H1 (cell line): Measurements from ENCODE around the gene DMXL2. TPM values are rescaled to one million over a fixed set of nuclear protein-coding genes. Genes with fewer than 3 reads are reported as not detected.

Experiments used
- CTCF ChIA-PET: fragments of 300-600 bp; sonication (Branson Sonifier 250); formaldehyde crosslinking; loops from one replicate; lab custom pipeline; 2021; ENCODE audit not compliant: partially characterized antibody; lab: Charles Lee
- POLR2A ChIA-PET: fragments of 300-600 bp; sonication (Branson Sonifier 250); formaldehyde crosslinking; loops from one replicate; lab custom pipeline; 2021; ENCODE audit warnings: inconsistent platforms; ENCODE audit not compliant: partially characterized antibody; lab: Charles Lee
- DNase-seq, 2 experiments: peaks; one replicate each; pipeline versions ENCODE4 v3.0.0 to v3.0.0-alpha.2; 2010 to 2022; ENCODE audit warnings: low spot score in 2 of 2, low read depth in 1 of 2, mixed read lengths in 1 of 2
- FAIRE-seq: peaks from 2 replicates; lab custom pipeline; 2011; peaks lifted over from hg19 to GRCh38; lab: Jason Lieb, UNC
- H2AFZ ChIP-seq: 2 replicates; pipeline ENCODE4 v1.8.1; 2012; ENCODE audit warnings: low read length, inconsistent platforms
- H2AK5ac ChIP-seq: 2 replicates; pipeline ENCODE4 v1.6.1; 2013; ENCODE audit warnings: low read depth, low read length
- H2BK120ac ChIP-seq: replicated peaks from 2 replicates; pipeline ENCODE3; 2013; ENCODE audit warnings: low read depth, low read length, inconsistent platforms
- H2BK12ac ChIP-seq: 2 replicates; pipeline ENCODE4 v1.6.1; 2013; ENCODE audit warnings: low read depth, low read length
- H2BK15ac ChIP-seq: 2 replicates; pipeline ENCODE4 v1.6.1; 2013; ENCODE audit warnings: low read length
- H2BK20ac ChIP-seq: 2 replicates; pipeline ENCODE4 v1.6.1; 2013; ENCODE audit warnings: low read length
- H2BK5ac ChIP-seq: 2 replicates; pipeline ENCODE4 v1.6.1; 2013; ENCODE audit warnings: low read depth, low read length
- H3K14ac ChIP-seq: 2 replicates; pipeline ENCODE4 v1.6.1; 2013; ENCODE audit warnings: inconsistent platforms; ENCODE audit not compliant: insufficient read length
- H3K18ac ChIP-seq: 2 replicates; pipeline ENCODE4 v1.6.1; 2013; ENCODE audit warnings: low read length; ENCODE audit errors: extremely low read depth
- H3K23ac ChIP-seq: 2 replicates; pipeline ENCODE4 v1.6.1; 2013; ENCODE audit warnings: inconsistent platforms; ENCODE audit not compliant: insufficient read length
- H3K23me2 ChIP-seq: 2 replicates; pipeline ENCODE4 v1.6.1; 2013; ENCODE audit warnings: low read depth, low read length
- H3K27ac ChIP-seq: 2 replicates; pipeline ENCODE4 v1.6.1; 2011; ENCODE audit warnings: low read depth, low read length, inconsistent platforms
- H3K27me3 ChIP-seq, 4 experiments: replicated peaks in 1 of 4; 1 replicate in 1 of 4; 2 replicates in 3 of 4; pipeline versions ENCODE4 v1.6.1 to v1.8.1; 2011 to 2013; ENCODE audit warnings: low read length in 3 of 4, mild to moderate bottlenecking in 3 of 4, inconsistent platforms in 2 of 4, mixed read lengths in 2 of 4, moderate library complexity in 1 of 4; ENCODE audit not compliant: control insufficient read depth in 3 of 4, insufficient read depth in 3 of 4; ENCODE audit errors: extremely low read depth in 1 of 4
- H3K36me3 ChIP-seq, 4 experiments: 2 replicates each; pipeline versions ENCODE4 v1.6.1 to v1.8.1; 2011 to 2013; ENCODE audit warnings: mild to moderate bottlenecking in 4 of 4, low read length in 3 of 4, moderate library complexity in 2 of 4, control low read depth in 1 of 4, inconsistent platforms in 1 of 4; ENCODE audit not compliant: insufficient read depth in 4 of 4, control insufficient read depth in 2 of 4
- H3K4ac ChIP-seq: replicated peaks from 2 replicates; pipeline ENCODE3; 2013; ENCODE audit warnings: low read length, low read depth, mixed read lengths, inconsistent platforms; ENCODE audit not compliant: insufficient read length
- H3K4me1 ChIP-seq, 4 experiments: replicated peaks in 1 of 4; 1 replicate in 1 of 4; 2 replicates in 3 of 4; pipeline versions ENCODE4 v1.6.1 to v1.8.1; 2011 to 2013; ENCODE audit warnings: low read length in 3 of 4, inconsistent platforms in 2 of 4, mixed read lengths in 1 of 4; ENCODE audit not compliant: insufficient read depth in 4 of 4, control insufficient read depth in 3 of 4
- H3K4me2 ChIP-seq, 2 experiments: 2 replicates each; pipeline versions ENCODE4 v1.6.1 to v1.8.1; 2011 to 2013; ENCODE audit warnings: low read depth in 2 of 2, low read length in 2 of 2, control low read depth in 1 of 2, inconsistent platforms in 1 of 2, mild to moderate bottlenecking in 1 of 2; ENCODE audit not compliant: insufficient read depth in 1 of 2
- H3K4me3 ChIP-seq, 4 experiments: fragments of 200-600, 300-600 bp in 1 of 4; sonication (generic), shearing (Covaris generic), sonication (Bioruptor Twin) in 1 of 4; 2 replicates each; pipeline versions ENCODE4 v1.5.1 to v1.8.1; 2011 to 2016; ENCODE audit warnings: low read length in 4 of 4, low read depth in 3 of 4, control low read depth in 2 of 4, inconsistent platforms in 2 of 4, mild to moderate bottlenecking in 2 of 4, mixed read lengths in 1 of 4, moderate library complexity in 1 of 4; ENCODE audit not compliant: insufficient read depth in 2 of 4; ENCODE audit errors: extremely low read depth in 1 of 4
- H3K56ac ChIP-seq: replicated peaks from 2 replicates; pipeline ENCODE3; 2013; ENCODE audit warnings: low read depth, mild to moderate bottlenecking, mixed read lengths, low read length, inconsistent platforms; ENCODE audit not compliant: insufficient read length
- H3K79me1 ChIP-seq: 2 replicates; pipeline ENCODE4 v1.6.1; 2013; ENCODE audit warnings: low read depth, low read length, control low read depth
- H3K79me2 ChIP-seq, 2 experiments: 2 replicates each; pipeline versions ENCODE4 v1.6.1 to v1.8.1; 2012 to 2013; ENCODE audit warnings: low read length in 2 of 2, mild to moderate bottlenecking in 2 of 2, inconsistent platforms in 1 of 2; ENCODE audit not compliant: insufficient read depth in 2 of 2, control insufficient read depth in 1 of 2
- H3K9ac ChIP-seq, 4 experiments: replicated peaks in 1 of 4; 1 replicate in 1 of 4; 2 replicates in 3 of 4; pipeline versions ENCODE4 v1.6.1 to v1.8.1; 2011 to 2013; ENCODE audit warnings: low read depth in 3 of 4, low read length in 3 of 4, control low read depth in 2 of 4, mild to moderate bottlenecking in 2 of 4, moderate library complexity in 2 of 4, inconsistent platforms in 1 of 4; ENCODE audit errors: extremely low read depth in 1 of 4
- H3K9me3 ChIP-seq, 2 experiments: 2 replicates each; pipeline versions ENCODE4 v1.6.1 to v1.8.1; 2012 to 2013; ENCODE audit warnings: mild to moderate bottlenecking in 2 of 2, moderate library complexity in 2 of 2, control low read depth in 1 of 2, inconsistent platforms in 1 of 2, low read depth in 1 of 2, low read length in 1 of 2, mixed read lengths in 1 of 2; ENCODE audit not compliant: insufficient read depth in 2 of 2
- H4K20me1 ChIP-seq, 2 experiments: replicated peaks in 1 of 2; 2 replicates each; pipeline versions ENCODE3 to v1.8.1; 2011 to 2013; ENCODE audit warnings: inconsistent platforms in 2 of 2, low read length in 2 of 2, mild to moderate bottlenecking in 1 of 2; ENCODE audit not compliant: insufficient read depth in 2 of 2, control insufficient read depth in 1 of 2
- H4K5ac ChIP-seq: 2 replicates; pipeline ENCODE4 v1.6.1; 2013; ENCODE audit warnings: low read length, low read depth, mixed read lengths, inconsistent platforms; ENCODE audit not compliant: insufficient read length
- H4K8ac ChIP-seq: 2 replicates; pipeline ENCODE4 v1.8.0; 2013; ENCODE audit warnings: mild to moderate bottlenecking, moderate library complexity, low read length, inconsistent platforms; ENCODE audit not compliant: insufficient read depth; ENCODE audit errors: extremely low read depth
- H4K91ac ChIP-seq: replicated peaks from 2 replicates; pipeline ENCODE3; 2013; ENCODE audit warnings: low read length, mixed read lengths, inconsistent platforms; ENCODE audit not compliant: insufficient read length
- BACH1 ChIP-seq: IDR thresholded peaks from 2 replicates; pipeline ENCODE4 v1.6.1; 2012; ENCODE audit warnings: low read length, improper control_type of control experiment
- CREB1 ChIP-seq: IDR thresholded peaks from 2 replicates; pipeline ENCODE4 v1.6.1; 2012; ENCODE audit warnings: inconsistent platforms
- EZH2 ChIP-seq: fragments of 200-600 bp; sonication (generic); IDR thresholded peaks from 2 replicates; pipeline ENCODE4 v1.7.1; 2012; ENCODE audit warnings: low read depth, mild to moderate bottlenecking, moderate library complexity, low read length, inconsistent platforms; ENCODE audit not compliant: severe bottlenecking
- FOSL1 ChIP-seq: IDR thresholded peaks from 2 replicates; pipeline ENCODE4 v1.6.1; 2011; ENCODE audit warnings: mild to moderate bottlenecking, low read depth, low read length, moderate library complexity; ENCODE audit not compliant: insufficient read depth
- GTF2F1 ChIP-seq: IDR thresholded peaks from 2 replicates; pipeline ENCODE4 v1.6.1; 2012; ENCODE audit warnings: low read depth, low read length, improper control_type of control experiment, borderline replicate concordance
- HDAC2 ChIP-seq, 2 experiments: fragments of 300-600 bp in 1 of 2; sonication (generic) in 1 of 2; IDR thresholded peaks; 2 replicates each; pipeline ENCODE4 v1.6.1; 2011 to 2012; ENCODE audit warnings: low read depth in 2 of 2, low read length in 2 of 2, mild to moderate bottlenecking in 2 of 2, moderate library complexity in 2 of 2, borderline replicate concordance in 1 of 2, inconsistent platforms in 1 of 2
- JUN ChIP-seq: IDR thresholded peaks from 2 replicates; pipeline ENCODE4 v1.6.1; 2011; ENCODE audit warnings: low read depth, mild to moderate bottlenecking, improper control_type of control experiment, low read length
- KDM4A ChIP-seq: IDR thresholded peaks from one replicate; pipeline ENCODE4 v1.7.1; 2012; ENCODE audit warnings: low read depth, mild to moderate bottlenecking, moderate library complexity, low read length, inconsistent platforms; ENCODE audit not compliant: severe bottlenecking
- MAFK ChIP-seq: IDR thresholded peaks from 2 replicates; pipeline ENCODE4 v1.6.1; 2012; ENCODE audit warnings: low read depth, mild to moderate bottlenecking, improper control_type of control experiment, low read length
- NRF1 ChIP-seq: IDR thresholded peaks from 2 replicates; pipeline ENCODE4 v1.6.1; 2011; ENCODE audit warnings: mild to moderate bottlenecking, low read depth, low read length, improper control_type of control experiment
- POLR2A ChIP-seq, 2 experiments: IDR thresholded peaks; 1 replicate in 1 of 2; 2 replicates in 1 of 2; pipeline ENCODE4 v1.6.1; 2011; ENCODE audit warnings: low read depth in 2 of 2, low read length in 2 of 2, mild to moderate bottlenecking in 2 of 2; ENCODE audit errors: control extremely low read depth in 1 of 2
- RBBP5 ChIP-seq: IDR thresholded peaks from 2 replicates; pipeline ENCODE4 v1.7.1; 2012; ENCODE audit warnings: low read depth, mild to moderate bottlenecking, inconsistent platforms, low read length, moderate library complexity, borderline replicate concordance
- RNF2 ChIP-seq: fragments of 200-900, 300-1000 bp; sonication (generic); IDR thresholded peaks from 2 replicates; pipeline ENCODE4 v1.7.1; 2016; ENCODE audit warnings: borderline replicate concordance, low read depth, mild to moderate bottlenecking, antibody characterized with exemption, low read length; ENCODE audit not compliant: poor library complexity, severe bottlenecking; ENCODE audit errors: missing control alignments
- SIX5 ChIP-seq: IDR thresholded peaks from 2 replicates; pipeline ENCODE4 v1.6.1; 2011; ENCODE audit warnings: mild to moderate bottlenecking, low read depth, low read length
- SP4 ChIP-seq: IDR thresholded peaks from 2 replicates; pipeline ENCODE4 v1.6.1; 2012; ENCODE audit warnings: low read length, inconsistent platforms
- YY1 ChIP-seq: IDR thresholded peaks from 2 replicates; pipeline ENCODE4 v1.6.1; 2011; ENCODE audit warnings: low read depth, mild to moderate bottlenecking, low read length
- WGBS, 2 experiments: shearing (Covaris generic) in 1 of 2; methylation state at CpG; one replicate each; pipeline versions ENCODE4 v1.1.6 to v1.1.7; 2013 to 2015; ENCODE audit warnings: low lambda C conversion rate in 2 of 2, mixed read lengths in 2 of 2, inconsistent platforms in 1 of 2, low coverage in 1 of 2, missing lambda C conversion rate in 1 of 2; ENCODE audit not compliant: insufficient replicate concordance in 2 of 2, insufficient coverage in 1 of 2, insufficient read length in 1 of 2; ENCODE audit errors: extremely low coverage in 1 of 2, missing lambda C conversion rate in 1 of 2; 5-methylcytosine and 5-hydroxymethylcytosine counted together
- polyA plus RNA-seq, 7 experiments: library from polyadenylated mRNA; depleted of rRNA in 3 of 7; stranded (reverse) in 5 of 7; unstranded in 2 of 7; fragments of >200 nt in 5 of 7; fragments of 200-250 nt in 2 of 7; gene quantifications; 1 replicate in 5 of 7; 2 replicates in 1 of 7; 4 replicates in 1 of 7; pipeline versions ENCODE4 v1.2.1 to v1.2.3, GENCODE V29; 2011 to 2013; ENCODE audit warnings: missing spikeins in 2 of 7, mixed read lengths in 2 of 7
- total RNA-seq: library from RNA; stranded (reverse); fragmentation: NEBNext Ultra II Directional; extraction: Animal tissue kit (Norgen Biotek cat#: 25700); gene quantifications from 2 replicates; pipeline ENCODE4 v1.2.1, GENCODE V29; 2021

Gene DMXL2
- total and polyA plus RNA-seq, 2 of the 8 experiments (the other 6 are each of a cell fraction or from before 2014, with no cell fraction given), result 9.5 to 10.6 TPM

- H3K4me2 ChIP-seq, result no peak overlapping the region
- no peak overlapping the region for H3K14ac ChIP-seq
- no peak overlapping the region for H3K4me3 ChIP-seq
- no peak overlapping the region for H3K23ac ChIP-seq
- H2BK5ac ChIP-seq, result no peak overlapping the region
- no peak overlapping the region for H4K8ac ChIP-seq
- H4K20me1 ChIP-seq, result no peaks in the 10 kb centered on the region
- H3K4ac ChIP-seq, result no peak overlapping the region
- DNase-seq (no peak), FAIRE-seq (no peak)
- H4K5ac ChIP-seq, result no peak overlapping the region
- no peaks in the 10 kb centered on the region for H3K79me2 ChIP-seq
- no peaks in the 10 kb centered on the region for H3K23me2 ChIP-seq
- WGBS, 2 experiments, result 56% methylated on average over 3 of the region's 3 CpGs; no CpG with 5 or more reads in 1 of the 2 experiments
- no peak overlapping the region for H2BK120ac ChIP-seq
- H2AK5ac ChIP-seq, result no peak overlapping the region
- no peaks in the 10 kb centered on the region for H3K79me1 ChIP-seq
- ChIA-PET CTCF (interaction anchor here (1.1 to 1.5 kb wide), 2 partner anchors 11 to 49 kb away, joined by 3 to 4 read pairs; no protein-coding TSS in a partner anchor), POLR2A (no interaction called here)
- H3K36me3 ChIP-seq, result no peaks in the 10 kb centered on the region
- no peak overlapping the region for H2BK12ac ChIP-seq
- H2AFZ ChIP-seq, result no peak overlapping the region
- H2BK20ac ChIP-seq, result no peak overlapping the region
- H3K27ac ChIP-seq, result no peak overlapping the region
- H4K91ac ChIP-seq, result no peak overlapping the region
- H3K27me3 ChIP-seq, result no peaks in the 10 kb centered on the region
- H3K56ac ChIP-seq, result no peak overlapping the region
- H2BK15ac ChIP-seq, result no peak overlapping the region
- H3K9ac ChIP-seq, result no peak overlapping the region
- H3K18ac ChIP-seq, result no peak overlapping the region
- H3K4me1 ChIP-seq, result no peaks in the 10 kb centered on the region
- H3K9me3 ChIP-seq, result no peaks in the 10 kb centered on the region
- TF ChIP-seq KDM4A (no peak), RNF2 (no peak), RBBP5 (no peak), JUN (no peak), NRF1 (no peak), POLR2A (IDR thresholded peaks at IDR 0.05; ENCODE audit: control extremely low read depth in 1 of 2, low read depth in 2 of 2, low read length in 2 of 2) (no peak), SP4 (no peak), FOSL1 (no peak), HDAC2 (IDR thresholded peaks at IDR 0.05; ENCODE audit: borderline replicate concordance in 1 of 2, low read depth in 2 of 2, low read length in 2 of 2) (no peak), GTF2F1 (no peak), BACH1 (no peak), CREB1 (no peak), EZH2 (no peak), YY1 (no peak), SIX5 (no peak), MAFK (no peak)
These were observed 20.1 kb downstream of the DMXL2 start for GRCh38 chr15:51602484-51602883.
